Measurements from ENCODE around the gene ONECUT3.

ONECUT3 gene

DNA sequence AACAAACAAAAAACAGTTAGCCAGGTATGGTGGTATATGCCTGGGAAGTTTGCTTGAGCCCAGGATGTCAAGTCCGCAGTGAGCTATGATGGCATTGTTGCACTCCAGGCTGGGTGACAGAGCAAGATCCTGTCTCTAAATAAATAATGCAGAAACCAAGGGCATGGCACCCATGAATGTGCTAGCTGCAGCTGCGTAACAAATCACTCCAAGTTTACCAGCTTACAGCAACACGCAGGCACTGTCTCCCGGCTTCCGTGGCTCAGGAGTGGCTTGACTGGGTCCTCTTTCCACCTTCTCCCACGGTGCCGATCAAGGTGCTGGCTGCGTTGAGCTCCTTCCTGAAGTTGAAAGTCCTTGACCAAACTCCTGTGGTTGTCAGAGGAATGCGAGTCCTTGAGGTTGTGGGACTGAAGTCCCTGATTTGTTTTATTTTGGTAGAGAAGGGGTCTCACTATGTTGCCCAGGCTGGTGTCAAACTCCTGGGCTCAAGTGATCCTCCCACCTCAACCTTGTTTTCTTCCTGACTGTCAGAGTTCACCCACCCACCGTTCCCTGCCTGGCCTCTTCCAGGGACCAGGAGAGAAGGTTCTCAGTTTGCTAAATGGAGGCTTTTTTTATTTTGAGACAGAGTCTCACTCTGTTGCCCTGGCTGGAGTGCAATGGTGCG lies 13.2 kb upstream of the ONECUT3 start:
- DNase-seq (ENCODE audit: low read depth) = no peak
- TF ChIP-seq, protein P1, sequence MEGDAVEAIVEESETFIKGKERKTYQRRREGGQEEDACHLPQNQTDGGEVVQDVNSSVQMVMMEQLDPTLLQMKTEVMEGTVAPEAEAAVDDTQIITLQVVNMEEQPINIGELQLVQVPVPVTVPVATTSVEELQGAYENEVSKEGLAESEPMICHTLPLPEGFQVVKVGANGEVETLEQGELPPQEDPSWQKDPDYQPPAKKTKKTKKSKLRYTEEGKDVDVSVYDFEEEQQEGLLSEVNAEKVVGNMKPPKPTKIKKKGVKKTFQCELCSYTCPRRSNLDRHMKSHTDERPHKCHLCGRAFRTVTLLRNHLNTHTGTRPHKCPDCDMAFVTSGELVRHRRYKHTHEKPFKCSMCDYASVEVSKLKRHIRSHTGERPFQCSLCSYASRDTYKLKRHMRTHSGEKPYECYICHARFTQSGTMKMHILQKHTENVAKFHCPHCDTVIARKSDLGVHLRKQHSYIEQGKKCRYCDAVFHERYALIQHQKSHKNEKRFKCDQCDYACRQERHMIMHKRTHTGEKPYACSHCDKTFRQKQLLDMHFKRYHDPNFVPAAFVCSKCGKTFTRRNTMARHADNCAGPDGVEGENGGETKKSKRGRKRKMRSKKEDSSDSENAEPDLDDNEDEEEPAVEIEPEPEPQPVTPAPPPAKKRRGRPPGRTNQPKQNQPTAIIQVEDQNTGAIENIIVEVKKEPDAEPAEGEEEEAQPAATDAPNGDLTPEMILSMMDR (conservative IDR thresholded peaks at IDR 0.05; ENCODE audit: low read length) = no peak
- no peak overlapping the region for H3K4me3 ChIP-seq (ENCODE audit: low read length)

DNA sequence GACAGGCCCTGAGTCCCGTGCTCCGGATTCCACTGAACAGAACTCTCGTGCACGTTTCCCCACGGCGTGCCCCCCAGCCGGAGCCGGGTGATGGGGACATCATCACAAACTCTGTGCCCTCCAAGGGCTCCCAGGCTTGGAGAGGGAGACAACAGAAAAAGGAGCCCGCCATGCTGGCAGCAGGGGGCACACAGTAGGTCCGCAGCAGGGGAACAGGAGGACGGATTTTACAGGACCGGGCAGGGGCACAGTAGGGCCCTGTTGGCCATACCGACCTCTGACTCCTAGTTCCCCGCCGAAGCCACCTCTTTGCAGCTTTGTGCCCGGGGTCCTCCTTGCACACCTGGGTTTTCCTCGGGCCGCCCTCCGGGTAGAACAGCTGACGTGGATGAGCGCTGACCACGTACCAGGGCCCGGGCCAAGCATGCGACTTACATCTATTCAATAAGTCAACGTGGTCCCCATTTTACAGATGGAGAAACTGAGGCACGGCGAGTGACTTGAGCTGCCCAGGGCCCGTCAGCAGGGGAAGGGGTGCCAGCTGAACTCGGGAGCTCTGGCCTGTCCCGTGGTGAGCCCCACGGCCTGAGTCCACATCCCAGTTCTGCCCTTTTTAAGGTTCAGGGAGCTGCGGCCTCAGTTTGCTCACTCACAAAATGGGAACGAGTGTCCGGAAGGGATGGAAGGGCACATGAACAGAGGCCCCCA lies 10.2 kb upstream of the ONECUT3 start:
- no peak overlapping the region for H3K4me3 ChIP-seq (ENCODE audit: low read length)
- DNase-seq (ENCODE audit: low read depth) = no peak
- TF ChIP-seq, protein P1 (conservative IDR thresholded peaks at IDR 0.05; ENCODE audit: low read length) = no peak

DNA sequence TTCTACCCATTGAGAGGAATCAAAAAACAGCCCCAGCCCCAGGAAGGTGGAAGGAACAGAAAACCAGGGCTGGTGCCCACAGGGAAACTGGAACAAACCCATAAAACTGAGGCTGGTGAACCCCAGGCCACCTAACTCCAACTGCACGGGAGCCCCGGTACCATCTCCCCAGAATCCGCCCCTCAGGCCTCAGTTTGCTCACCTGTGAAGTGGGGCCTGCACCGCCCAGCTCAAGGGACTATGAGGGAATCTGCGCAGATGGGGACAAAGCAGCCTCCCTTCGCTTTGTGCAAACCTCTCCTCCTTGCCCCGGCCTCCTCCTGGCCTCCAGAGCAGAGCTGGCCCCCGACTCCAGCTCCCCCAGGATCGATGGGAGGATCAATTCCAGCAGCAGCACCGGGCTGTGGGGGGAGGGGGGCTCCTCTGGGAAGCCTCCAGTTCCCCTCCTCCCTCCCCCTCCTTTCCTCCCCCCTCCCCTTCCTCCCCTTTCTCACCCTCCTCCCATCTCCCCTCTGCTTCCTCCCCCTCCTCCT lies 9.1 kb upstream of the ONECUT3 start:
- no peak for DNase-seq (ENCODE audit: low read depth)
- no peak overlapping the region for H3K4me3 ChIP-seq (ENCODE audit: low read length)
- TF ChIP-seq, protein P1 (conservative IDR thresholded peaks at IDR 0.05; ENCODE audit: low read length) = no peak

DNA sequence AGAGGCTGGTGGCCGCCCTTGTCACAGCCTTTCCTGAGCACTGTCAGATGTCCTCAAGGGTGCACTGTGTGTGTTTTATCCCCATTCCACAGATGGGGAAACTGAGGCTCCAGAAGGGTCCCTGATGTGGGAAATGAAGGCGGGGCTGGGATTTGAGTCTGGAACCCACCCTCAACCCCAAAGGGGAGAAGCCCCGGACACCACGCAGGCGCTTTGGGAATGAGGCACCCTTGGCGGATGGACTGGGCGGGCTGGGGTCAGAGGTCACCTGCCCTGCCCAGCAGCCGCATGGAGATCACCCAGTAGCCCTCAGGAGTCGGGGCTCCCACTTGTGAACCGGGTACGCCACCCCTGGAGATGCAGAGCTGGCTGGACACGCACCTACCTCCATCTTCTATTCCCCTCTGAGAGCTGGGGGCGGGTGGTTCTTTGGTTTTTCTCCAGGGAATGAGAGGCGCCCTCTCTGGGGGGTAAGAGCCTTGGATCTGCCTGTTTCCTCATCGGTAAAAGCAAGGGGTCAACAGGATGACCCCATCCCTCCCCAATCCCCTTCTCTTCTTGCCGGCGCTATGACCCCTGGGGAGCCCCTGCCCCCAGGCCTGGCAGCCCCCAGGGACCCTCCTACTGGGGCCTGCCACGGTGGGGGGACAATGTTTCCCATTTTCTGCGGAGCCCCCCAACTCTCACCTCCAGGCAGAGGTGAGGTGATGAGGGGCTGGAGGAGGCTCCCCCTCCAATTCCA lies 8.3 kb upstream of the ONECUT3 start:
- TF ChIP-seq, protein P1 (conservative IDR thresholded peaks at IDR 0.05; ENCODE audit: low read length) = no peak
- no peak overlapping the region for H3K4me3 ChIP-seq (ENCODE audit: low read length)
- no peak for DNase-seq (ENCODE audit: low read depth)

DNA sequence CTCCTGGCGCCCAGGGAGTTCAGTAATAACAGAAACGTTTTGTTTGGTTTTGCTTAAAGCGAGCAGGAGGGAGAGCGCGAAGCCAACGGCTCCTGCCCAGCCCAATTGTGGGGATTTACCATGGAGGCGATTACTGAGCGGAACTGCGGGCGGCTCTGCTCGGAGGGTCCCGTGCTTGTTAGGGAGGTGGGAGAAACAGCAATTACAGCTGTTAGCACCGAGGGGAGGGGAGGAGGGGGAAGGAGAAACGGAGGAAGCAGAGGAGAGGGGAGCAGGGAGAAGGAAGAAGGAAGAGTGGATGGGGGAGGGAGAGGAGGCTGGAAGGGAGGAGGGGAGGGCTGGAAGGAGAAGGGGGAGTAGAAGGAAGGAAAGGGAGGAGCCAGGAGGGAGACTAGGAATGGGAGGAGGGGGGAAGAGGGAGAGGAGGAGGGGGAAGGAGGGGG lies 7.7 kb upstream of the ONECUT3 start:
- DNase-seq (ENCODE audit: low read depth) = no peak
- TF ChIP-seq, protein P1 (conservative IDR thresholded peaks at IDR 0.05; ENCODE audit: low read length) = no peak
- no peak overlapping the region for H3K4me3 ChIP-seq (ENCODE audit: low read length)

DNA sequence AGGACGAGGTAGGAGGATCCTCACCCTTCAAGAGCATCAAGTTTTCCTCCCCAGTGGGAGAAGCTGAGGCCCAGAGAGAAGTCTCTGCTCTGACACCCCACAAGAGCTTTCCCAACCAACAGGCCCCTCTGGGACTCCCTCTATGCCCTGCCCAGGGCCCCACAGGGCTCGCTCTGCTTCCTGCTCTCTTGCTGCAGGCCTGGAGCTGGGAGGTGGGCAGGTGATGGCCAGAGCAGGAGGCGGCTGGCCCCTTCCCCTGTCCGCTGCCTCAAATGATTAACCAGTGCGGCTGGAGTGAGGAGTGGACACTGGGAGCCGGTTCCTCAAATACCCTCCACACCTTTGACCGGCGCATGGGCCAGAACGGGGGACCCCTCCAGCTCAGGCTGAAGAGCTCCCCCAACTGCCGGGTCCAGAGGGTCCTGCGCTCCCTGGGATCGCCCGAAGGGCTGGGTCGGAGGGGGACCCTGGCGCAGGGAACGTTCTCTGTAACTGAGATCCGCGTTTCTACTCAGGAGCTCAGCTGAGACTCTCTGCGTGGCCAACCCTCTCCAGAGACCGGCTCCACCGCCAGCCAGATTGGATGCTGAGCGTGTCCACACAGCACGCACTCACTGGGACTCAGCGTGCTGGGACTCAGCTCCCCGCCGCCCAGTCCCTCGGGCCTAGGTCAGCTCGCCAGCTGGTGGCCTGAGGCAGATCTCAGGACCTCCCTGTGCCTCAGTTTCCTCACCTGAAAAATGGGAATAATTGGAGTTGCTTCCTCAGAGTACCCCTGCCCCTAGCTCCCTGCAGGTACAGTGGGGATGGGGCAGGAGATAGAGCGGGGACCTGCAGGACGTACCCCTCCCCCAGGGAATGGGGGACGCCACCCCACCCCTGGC lies 6.7 kb upstream of the ONECUT3 start:
- DNase-seq (ENCODE audit: low read depth) = peak; percentile 7
- H3K4me3 ChIP-seq (ENCODE audit: low read length) = no peak overlapping the region
- TF ChIP-seq, protein P1 (conservative IDR thresholded peaks at IDR 0.05; ENCODE audit: low read length) = no peak

Data from AG10803 (cell line).